Fibroblast of mammary gland (primary cell): ENCODE measurements around the gene GPR153.

ENCODE experiments used
- DNase-seq: peaks from one replicate; pipeline ENCODE4 v3.0.0-alpha.2; 2010; ENCODE audit warnings: low read depth
- H3K4me3 ChIP-seq: 2 replicates; pipeline ENCODE4 v1.5.1; 2011; ENCODE audit warnings: low read depth, mild to moderate bottlenecking, low read length, moderate library complexity; ENCODE audit not compliant: control insufficient read depth
- CTCF ChIP-seq: conservative IDR thresholded peaks from 2 replicates; pipeline ENCODE4 v1.5.1; 2011; ENCODE audit warnings: low read depth, low read length, inconsistent platforms; ENCODE audit not compliant: control insufficient read depth, insufficient read depth

Gene GPR153

GRCh38 chr1:6263716-6264115 is 2.8 kb upstream of the GPR153 start:
- no peak overlapping the region for H3K4me3 ChIP-seq
- TF ChIP-seq CTCF: no peak
- DNase-seq: peak; percentile 24

GRCh38 chr1:6262555-6263420 is 1.9 kb upstream of the GPR153 start:
- no peak for TF ChIP-seq CTCF
- H3K4me3 ChIP-seq: no peak overlapping the region
- DNase-seq: peak; percentile 65

GRCh38 chr1:6261615-6261995 is 707 bp upstream of the GPR153 start:
- no peak for DNase-seq
- no peak for TF ChIP-seq CTCF
- H3K4me3 ChIP-seq: peak overlapping the region; percentile 33

GRCh38 chr1:6260433-6260934 is 414 bp downstream of the GPR153 start:
- no peak for TF ChIP-seq CTCF
- H3K4me3 ChIP-seq: peak overlapping the region; percentile 44
- DNase-seq: no peak

GRCh38 chr1:6259491-6260362 is 1.2 kb downstream of the GPR153 start:
- H3K4me3 ChIP-seq: peak overlapping the region; percentile 44
- TF ChIP-seq CTCF: no peak
- DNase-seq: peak; percentile 71

- no peak for TF ChIP-seq CTCF
Measured at GRCh38 chr1:6258675-6259074, 2.2 kb downstream of the GPR153 start.

More at GRCh38 chr1:6258675-6259074, 2.2 kb downstream of the GPR153 start:
- H3K4me3 ChIP-seq: no peak overlapping the region
- DNase-seq: no peak
